PC-9 (cell line): ENCODE measurements around the gene MALRD1.

Source experiments
- CTCF ChIP-seq: fragments of 200-600 bp; sonication (generic); conservative IDR thresholded peaks from 2 replicates; pipeline ENCODE4 v1.6.1; 2017; ENCODE audit warnings: mixed run types, antibody characterized with exemption, mild to moderate bottlenecking, moderate library complexity
- EZH2 ChIP-seq: fragments of 200-600 bp; sonication (generic); IDR thresholded peaks from 2 replicates; pipeline ENCODE4 v1.8.0; 2017; ENCODE audit warnings: antibody characterized with exemption, low read depth

DNA sequence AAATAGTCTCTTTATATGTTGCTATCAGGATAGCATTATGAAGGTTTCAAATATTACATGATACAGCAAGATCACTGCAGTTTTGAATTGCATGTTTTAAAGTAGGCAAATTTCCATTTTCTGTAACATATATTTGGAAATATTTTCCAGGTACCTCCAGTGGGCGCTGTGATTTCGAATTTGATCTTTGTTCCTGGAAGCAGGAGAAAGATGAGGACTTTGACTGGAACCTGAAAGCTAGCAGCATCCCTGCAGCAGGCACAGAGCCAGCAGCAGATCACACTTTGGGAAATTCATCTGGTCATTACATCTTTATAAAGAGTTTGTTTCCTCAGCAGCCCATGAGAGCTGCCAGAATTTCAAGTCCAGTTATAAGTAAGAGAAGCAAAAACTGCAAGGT, 299.0 kb downstream of the MALRD1 start:
- TF ChIP-seq CTCF, result peak; percentile 31; the same call in 1 of the 2 replicates
- TF ChIP-seq EZH2, result no peak
